ENCODE measurements around the gene MTHFD1L.

GRCh38 chr6:151005896-151006632, 140.6 kb downstream of the MTHFD1L start:
- TF ChIP-seq CTCF (IDR thresholded peaks at IDR 0.05) (no peak), POLR2A (IDR thresholded peaks at IDR 0.05) (no peak), EP300 (IDR thresholded peaks at IDR 0.05) (no peak)
